Ascending aorta (tissue), 2 donors: ENCODE measurements around the gene TAB2. TPM values are rescaled to one million over a fixed set of nuclear protein-coding genes. Genes with fewer than 3 reads are reported as not detected.

Source experiments
- DNase-seq, 2 donors: peaks; one replicate each; pipeline ENCODE4 v3.0.0-alpha.2; 2019; ENCODE audit warnings: low spot score in 2 of 2
- H3K27ac ChIP-seq, 2 donors: fragments of 200-600 bp; sonication (generic); one replicate each; pipeline ENCODE4 v1.5.1; 2016 to 2017; ENCODE audit warnings: mild to moderate bottlenecking in 1 of 2
- H3K27me3 ChIP-seq: fragments of 200-600 bp; sonication (generic); one replicate; pipeline ENCODE4 v1.5.1; 2017
- H3K36me3 ChIP-seq, 2 donors: fragments of 200-600 bp; sonication (generic); one replicate each; pipeline ENCODE4 v1.5.1; 2016
- H3K4me1 ChIP-seq, 2 donors: fragments of 200-600 bp; sonication (generic); one replicate each; pipeline ENCODE4 v1.5.1; 2016 to 2017; ENCODE audit warnings: mild to moderate bottlenecking in 1 of 2
- H3K4me3 ChIP-seq, 2 donors: fragments of 200-600 bp; sonication (generic); one replicate each; pipeline ENCODE4 v1.5.1; 2016 to 2017; ENCODE audit warnings: mild to moderate bottlenecking in 1 of 2
- H3K9me3 ChIP-seq, 2 donors: fragments of 200-600 bp; sonication (generic); one replicate each; pipeline ENCODE4 v1.5.1; 2016
- intact Hi-C: fragments of 100-400 bp; cut with DNase I; formaldehyde crosslinking; loops from one replicate; pipeline ENCODE4 v1.15.1; 2023
- total RNA-seq: library from RNA; depleted of rRNA; stranded (reverse); fragments of >200 nt; gene quantifications from one replicate; pipeline ENCODE4 v1.1.0, GENCODE V29; 2016
- TF ChIP-seq, protein P1 (sequence below), 3 experiments: fragments of 200-600 bp in 2 of 3; fragments of 450-650 bp in 1 of 3; sonication (generic) in 2 of 3; IDR thresholded peaks; one replicate each; pipeline ENCODE4 v1.5.1; 2016 to 2019; ENCODE audit warnings: antibody characterized with exemption in 3 of 3, mild to moderate bottlenecking in 1 of 3, moderate library complexity in 1 of 3

TAB2 gene
- total RNA-seq, 1 donor from 2014 or later = 55.2 TPM

DNA sequence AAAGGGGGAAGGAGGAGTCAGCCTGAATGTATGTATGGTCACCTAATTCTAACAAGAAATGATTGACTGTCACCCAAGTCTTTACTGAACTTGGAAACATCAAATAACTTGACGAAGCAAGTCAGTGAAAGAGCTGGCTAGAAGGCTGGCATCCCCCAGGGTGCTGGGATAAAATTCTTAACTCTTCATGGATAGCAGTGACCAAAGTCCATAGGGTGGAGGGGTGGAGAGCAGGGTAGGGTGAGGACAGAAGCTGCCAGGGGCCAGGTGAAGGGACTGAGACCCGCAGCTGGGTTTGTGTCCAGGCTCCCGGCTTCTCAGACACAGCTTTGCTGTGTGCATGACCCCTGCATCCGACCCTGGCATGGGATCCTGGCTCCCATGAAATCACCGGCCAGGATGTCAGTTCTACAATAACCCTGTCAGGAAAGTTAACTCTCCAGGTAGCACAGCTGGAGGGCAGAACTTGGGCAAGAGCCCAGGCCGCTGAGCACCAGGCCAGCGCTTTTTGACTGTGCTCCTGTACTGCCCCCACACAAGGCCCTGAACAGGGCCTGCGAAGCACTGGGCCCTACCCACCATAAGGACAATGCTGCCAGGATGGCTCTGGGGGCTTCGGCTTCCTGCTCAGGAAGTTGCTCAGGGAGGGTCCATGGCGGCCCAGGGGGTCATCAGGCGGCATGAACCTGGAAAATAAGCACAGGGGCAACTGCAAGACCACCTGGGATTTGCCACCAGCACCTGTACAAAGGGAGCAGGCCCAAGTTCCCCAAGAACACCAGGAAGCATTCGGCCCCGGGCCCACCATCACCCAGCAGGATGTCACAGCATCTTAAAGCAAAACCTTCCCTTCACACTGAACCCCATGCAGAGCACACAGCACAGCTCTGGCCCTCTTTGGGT lies 134.8 kb downstream of the TAB2 start:
- Histone ChIP-seq H3K27me3 (no peaks in the 10 kb centered on the region), H3K36me3 (no peaks in the 10 kb centered on the region), H3K4me3 (no peak overlapping the region), H3K4me1 (peaks cover 20 to 23% of the 10 kb centered on the region in 2 donors), H3K9me3 (no peaks in the 10 kb centered on the region), H3K27ac (no peak overlapping the region)
- intact Hi-C loops = no loop called here
- TF ChIP-seq, protein P1, sequence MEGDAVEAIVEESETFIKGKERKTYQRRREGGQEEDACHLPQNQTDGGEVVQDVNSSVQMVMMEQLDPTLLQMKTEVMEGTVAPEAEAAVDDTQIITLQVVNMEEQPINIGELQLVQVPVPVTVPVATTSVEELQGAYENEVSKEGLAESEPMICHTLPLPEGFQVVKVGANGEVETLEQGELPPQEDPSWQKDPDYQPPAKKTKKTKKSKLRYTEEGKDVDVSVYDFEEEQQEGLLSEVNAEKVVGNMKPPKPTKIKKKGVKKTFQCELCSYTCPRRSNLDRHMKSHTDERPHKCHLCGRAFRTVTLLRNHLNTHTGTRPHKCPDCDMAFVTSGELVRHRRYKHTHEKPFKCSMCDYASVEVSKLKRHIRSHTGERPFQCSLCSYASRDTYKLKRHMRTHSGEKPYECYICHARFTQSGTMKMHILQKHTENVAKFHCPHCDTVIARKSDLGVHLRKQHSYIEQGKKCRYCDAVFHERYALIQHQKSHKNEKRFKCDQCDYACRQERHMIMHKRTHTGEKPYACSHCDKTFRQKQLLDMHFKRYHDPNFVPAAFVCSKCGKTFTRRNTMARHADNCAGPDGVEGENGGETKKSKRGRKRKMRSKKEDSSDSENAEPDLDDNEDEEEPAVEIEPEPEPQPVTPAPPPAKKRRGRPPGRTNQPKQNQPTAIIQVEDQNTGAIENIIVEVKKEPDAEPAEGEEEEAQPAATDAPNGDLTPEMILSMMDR (IDR thresholded peaks at IDR 0.05) = no peak
- no peak for DNase-seq

DNA sequence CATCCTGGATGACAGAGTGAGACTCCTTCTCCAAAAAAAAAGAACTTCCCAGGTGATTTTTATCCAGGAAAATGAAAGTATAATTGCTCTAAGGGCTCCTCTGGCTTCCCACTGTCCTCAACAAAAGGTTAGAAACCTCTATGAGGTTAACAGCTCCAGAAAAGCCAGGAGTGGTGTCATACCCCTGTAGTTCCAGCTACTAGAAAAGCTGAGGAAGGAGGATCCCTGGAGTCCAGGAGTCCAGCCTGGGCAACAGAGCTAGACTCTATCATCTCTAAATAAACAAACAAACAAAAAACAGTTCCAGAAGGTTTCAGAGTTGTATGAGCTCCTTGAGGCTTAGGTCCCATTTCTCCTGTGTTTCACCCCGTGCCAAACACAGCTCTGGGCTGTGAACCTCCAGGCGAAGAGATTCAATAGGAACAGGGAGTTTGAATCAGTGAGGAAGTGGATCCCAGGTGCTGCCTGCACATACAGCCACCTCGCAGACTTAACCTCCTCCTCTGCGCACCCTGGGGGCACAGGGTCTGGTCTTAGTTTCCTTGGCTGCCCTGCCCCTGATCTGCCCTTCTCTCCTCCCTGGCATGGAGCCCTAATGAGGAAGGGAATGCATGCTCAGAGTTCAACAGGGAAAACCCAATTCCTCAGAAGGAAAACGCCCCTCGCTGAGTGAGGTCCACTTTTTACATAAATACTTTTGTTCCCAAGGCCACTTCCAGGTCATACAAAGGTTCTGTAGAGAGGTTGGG lies 136.3 kb downstream of the TAB2 start:
- TF ChIP-seq, protein P1 (IDR thresholded peaks at IDR 0.05) = no peak
- Histone ChIP-seq H3K4me3 (peak overlapping the region in 1 of 2 donors; percentile 21), H3K27ac (peak overlapping the region; percentile 74 to 76), H3K27me3 (no peaks in the 10 kb centered on the region), H3K36me3 (no peaks in the 10 kb centered on the region), H3K9me3 (no peaks in the 10 kb centered on the region), H3K4me1 (peaks cover 20 to 23% of the 10 kb centered on the region in 2 donors)
- intact Hi-C loops = no loop called here
- DNase-seq = peak in 1 of 2 donors; percentile 62

DNA sequence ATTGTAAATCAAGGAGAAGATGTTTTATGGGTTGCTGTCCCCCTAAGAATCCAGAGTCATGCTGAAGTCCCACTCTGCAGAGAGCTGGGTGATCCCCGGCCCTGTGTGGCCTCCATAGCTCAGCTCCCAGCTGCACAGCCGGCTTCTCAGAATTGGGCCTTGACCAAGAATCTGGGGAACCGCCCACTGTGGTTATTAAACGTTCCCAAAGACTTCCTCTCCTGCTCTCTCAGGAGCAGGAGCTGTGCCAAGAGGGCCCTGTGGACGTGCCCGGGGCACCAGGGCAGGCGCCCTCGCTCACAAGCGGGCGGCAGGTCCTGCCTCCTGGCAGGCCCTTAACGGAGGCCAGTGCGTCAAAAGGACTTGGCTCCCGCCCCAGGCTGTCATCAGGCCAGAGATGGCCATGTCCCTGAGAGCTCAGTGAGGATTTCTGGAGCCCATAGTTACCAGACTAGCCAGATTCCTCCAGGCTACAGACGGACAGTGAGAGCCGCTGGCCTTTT lies 136.9 kb downstream of the TAB2 start:
- TF ChIP-seq, protein P1 (IDR thresholded peaks at IDR 0.05) = no peak
- peak; percentile 83 to 96 for DNase-seq
- H3K27ac ChIP-seq = peak overlapping the region; percentile 74 to 76

DNA sequence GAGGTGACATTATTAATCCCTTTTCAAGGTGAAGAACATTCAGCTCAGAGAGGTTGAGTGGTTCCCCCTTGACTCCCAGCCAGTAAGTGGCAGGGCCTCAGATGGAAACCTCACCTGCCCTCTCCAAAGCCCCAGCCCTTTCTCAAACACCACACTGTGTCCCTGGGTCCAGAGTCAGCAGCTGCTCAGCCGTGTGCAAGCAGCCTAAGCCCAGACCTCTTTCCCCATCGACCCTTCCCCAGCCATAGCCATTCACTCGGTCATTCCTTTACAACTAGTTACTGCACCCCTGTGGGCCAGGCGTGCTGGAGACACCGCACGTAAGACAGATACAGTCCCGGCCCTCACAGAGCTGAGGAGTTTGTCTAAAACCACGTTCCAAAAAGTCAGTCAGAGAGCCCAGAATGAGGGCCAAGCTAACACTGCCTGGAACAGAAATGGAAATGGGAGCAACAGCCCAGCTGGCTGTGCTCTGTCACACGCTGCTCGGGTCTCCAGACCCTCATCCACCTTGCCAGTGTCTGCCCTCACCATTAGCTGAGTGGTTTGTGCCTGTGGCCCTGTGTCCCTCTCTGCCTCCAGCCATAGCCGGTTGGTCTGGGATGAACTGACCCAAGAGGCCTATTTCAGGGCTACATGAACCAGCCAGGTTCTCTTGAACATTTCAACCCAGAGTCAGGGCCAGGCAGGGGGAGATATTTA lies 137.7 kb downstream of the TAB2 start:
- Histone ChIP-seq H3K27me3 (no peaks in the 10 kb centered on the region), H3K27ac (peak overlapping the region; percentile 74 to 76), H3K9me3 (no peaks in the 10 kb centered on the region), H3K36me3 (no peaks in the 10 kb centered on the region), H3K4me1 (peaks cover 20 to 23% of the 10 kb centered on the region in 2 donors), H3K4me3 (no peak overlapping the region)
- intact Hi-C loops = no loop called here
- TF ChIP-seq, protein P1 (IDR thresholded peaks at IDR 0.05) = no peak
- DNase-seq = no peak

More for the DNA sequence above, 136.9 kb downstream of the TAB2 start:
- peak overlapping the region in 1 of 2 donors; percentile 21 for H3K4me3 ChIP-seq
- intact Hi-C loops = no loop called here
- no peaks in the 10 kb centered on the region for H3K9me3 ChIP-seq
- no peaks in the 10 kb centered on the region for H3K27me3 ChIP-seq
- H3K36me3 ChIP-seq = no peaks in the 10 kb centered on the region
- peaks cover 20 to 23% of the 10 kb centered on the region in 2 donors for H3K4me1 ChIP-seq

DNA sequence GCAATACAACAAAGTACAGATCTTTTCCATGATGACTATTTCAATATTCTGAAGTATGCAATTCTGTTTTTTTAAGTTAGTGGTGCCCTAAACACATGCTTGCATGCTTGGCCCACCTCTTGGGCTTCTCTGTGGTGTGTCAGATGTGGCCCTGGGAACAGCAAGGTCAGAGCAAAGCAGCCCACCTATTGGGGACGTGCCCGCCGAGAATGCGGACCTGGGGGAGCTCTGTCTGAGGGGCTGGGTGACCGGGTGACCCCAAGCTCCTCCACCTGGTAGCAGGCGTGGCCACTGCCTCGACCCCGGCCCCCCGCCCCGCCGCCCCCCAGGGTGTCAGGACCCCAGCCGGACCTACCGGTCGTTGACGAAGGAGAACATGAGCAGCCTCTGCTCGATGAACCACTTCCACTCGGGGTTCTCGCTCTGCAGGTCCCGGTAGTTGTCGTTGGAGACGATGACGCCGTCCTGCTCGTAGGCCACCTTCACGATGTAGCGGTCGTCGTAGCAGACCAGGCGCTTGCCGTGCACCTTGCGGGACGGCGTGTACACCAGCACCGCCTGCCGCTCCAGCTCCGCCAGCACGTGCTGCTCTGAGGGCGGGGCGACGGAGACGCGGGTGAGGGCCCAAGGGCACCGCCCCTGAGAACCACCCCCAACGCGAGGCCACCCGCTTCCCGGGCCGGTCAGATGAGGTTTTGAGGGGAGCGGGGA lies 139.0 kb downstream of the TAB2 start:
- Histone ChIP-seq H3K36me3 (no peaks in the 10 kb centered on the region), H3K4me1 (peaks cover 14 to 21% of the 10 kb centered on the region in 2 donors), H3K27ac (no peak overlapping the region), H3K4me3 (no peak overlapping the region), H3K9me3 (no peaks in the 10 kb centered on the region), H3K27me3 (no peaks in the 10 kb centered on the region)
- intact Hi-C loops = no loop called here
- TF ChIP-seq, protein P1 (IDR thresholded peaks at IDR 0.05) = no peak
- no peak for DNase-seq
